D341Med (cell line): ENCODE results near the gene RAP1GDS1.
"Not testable (repeated sequence)": the region's sequence is repeated elsewhere in the genome, so short reads cannot be mapped to it uniquely, and the experiment has no call there.

Experiments used
- DNase-seq: peaks from one replicate; pipeline ENCODE4 v3.0.0; 2012; ENCODE audit warnings: low spot score

RAP1GDS1 gene

GRCh38 chr4:98434816-98435215, 173.6 kb downstream of the RAP1GDS1 start:
- DNase-seq: no peak

GRCh38 chr4:98444371-98444770, 183.2 kb downstream of the RAP1GDS1 start:
- DNase-seq: no peak

GRCh38 chr4:98446499-98447375, 185.6 kb downstream of the RAP1GDS1 start:
- no peak for DNase-seq

- DNase-seq: no peak
Observed at GRCh38 chr4:98447648-98448047, 186.5 kb downstream of the RAP1GDS1 start.

- DNase-seq: no peak
Observed at GRCh38 chr4:98448908-98449307, 187.7 kb downstream of the RAP1GDS1 start.

GRCh38 chr4:98452091-98452490, 190.9 kb downstream of the RAP1GDS1 start:
- no peak for DNase-seq

GRCh38 chr4:98457422-98457821, 196.2 kb downstream of the RAP1GDS1 start:
- not testable (repeated sequence) for DNase-seq

GRCh38 chr4:98461121-98461865, 200.1 kb downstream of the RAP1GDS1 start:
- DNase-seq: not testable (repeated sequence)

- DNase-seq: no peak
Observed at GRCh38 chr4:98462487-98462886, 201.3 kb downstream of the RAP1GDS1 start.

GRCh38 chr4:98466868-98467599, 205.8 kb downstream of the RAP1GDS1 start:
- no peak for DNase-seq

- peak; percentile 83 for DNase-seq
Observed at GRCh38 chr4:98467627-98468072, 206.5 kb downstream of the RAP1GDS1 start.

- no peak for DNase-seq
Observed at GRCh38 chr4:98468709-98469108, 207.5 kb downstream of the RAP1GDS1 start.

- no peak for DNase-seq
Observed at GRCh38 chr4:98469771-98470170, 208.6 kb downstream of the RAP1GDS1 start.

- DNase-seq: no peak
Observed at GRCh38 chr4:98470366-98470765, 209.2 kb downstream of the RAP1GDS1 start.

GRCh38 chr4:98470831-98471230, 209.6 kb downstream of the RAP1GDS1 start:
- no peak for DNase-seq

GRCh38 chr4:98473046-98473445, 211.9 kb downstream of the RAP1GDS1 start:
- DNase-seq: no peak

GRCh38 chr4:98474408-98474844, 213.2 kb downstream of the RAP1GDS1 start:
- DNase-seq: no peak

GRCh38 chr4:98476891-98477290, 215.7 kb downstream of the RAP1GDS1 start:
- no peak for DNase-seq

- not testable (repeated sequence) for DNase-seq
Observed at GRCh38 chr4:98479590-98479989, 218.4 kb downstream of the RAP1GDS1 start.

GRCh38 chr4:98480535-98480934, 219.4 kb downstream of the RAP1GDS1 start:
- DNase-seq: no peak

GRCh38 chr4:98481167-98481566, 220.0 kb downstream of the RAP1GDS1 start:
- DNase-seq: peak; percentile 52

- DNase-seq: no peak
Observed at GRCh38 chr4:98482503-98482846, 221.3 kb downstream of the RAP1GDS1 start.
